WTC11 (cell line): ENCODE measurements around the gene MEGF11. TPM values are rescaled to one million over a fixed set of nuclear protein-coding genes. Genes with fewer than 3 reads are reported as not detected.

ENCODE experiments used
- ATAC-seq: fragments of 200-7000 bp; cut with Tn5 transposase; 2 replicates; pipeline ENCODE4 v1.10.0; 2021; ENCODE audit warnings: mild to moderate bottlenecking, moderate library complexity
- CTCF ChIA-PET: fragments of 300-600 bp; sonication (Branson Sonifier 250); formaldehyde crosslinking; loops from one replicate; lab custom pipeline; 2021; ENCODE audit warnings: antibody characterized with exemption; lab: Charles Lee
- POLR2A ChIA-PET: fragments of 350-600 bp; sonication (Branson Sonifier 250); formaldehyde crosslinking; loops from one replicate; lab custom pipeline; 2021; ENCODE audit warnings: antibody characterized with exemption; lab: Charles Lee
- DNase-seq: peaks from one replicate; pipeline ENCODE4 v3.0.0; 2021; ENCODE audit warnings: low spot score
- H3K27ac Mint-ChIP-seq: 2 replicates; pipeline ENCODE4 v1.8.0; 2021; ENCODE audit warnings: mixed read lengths
- H3K27me3 Mint-ChIP-seq: 2 replicates; pipeline ENCODE4 v1.8.0; 2021; ENCODE audit warnings: low read depth, mild to moderate bottlenecking, moderate library complexity, mixed read lengths
- H3K36me3 Mint-ChIP-seq: 2 replicates; pipeline ENCODE4 v1.8.0; 2021; ENCODE audit warnings: mixed read lengths
- H3K4me1 Mint-ChIP-seq: 2 replicates; pipeline ENCODE4 v1.8.0; 2022; ENCODE audit warnings: mixed read lengths
- H3K4me3 Mint-ChIP-seq: 2 replicates; pipeline ENCODE4 v1.8.0; 2021; ENCODE audit warnings: mild to moderate bottlenecking, moderate library complexity, mixed read lengths
- H3K9me3 Mint-ChIP-seq: 2 replicates; pipeline ENCODE4 v1.8.0; 2021; ENCODE audit warnings: mixed read lengths
- AR ChIP-seq: fragments of 250-450 bp; sonication (Bioruptor Pico); IDR thresholded peaks from 2 replicates; pipeline ENCODE4 v1.9.0; 2021; ENCODE audit warnings: mild to moderate bottlenecking
- ARID4B ChIP-seq: sonication (generic); formaldehyde crosslinking; IDR thresholded peaks from 2 replicates; pipeline ENCODE4 v1.8.0; 2023; ENCODE audit warnings: missing genetic modification reagents, mild to moderate bottlenecking, borderline replicate concordance
- CREB1 ChIP-seq: sonication (generic); formaldehyde crosslinking; IDR thresholded peaks from 2 replicates; pipeline ENCODE4 v1.8.0; 2023; ENCODE audit warnings: mild to moderate bottlenecking, missing genetic modification reagents
- E2F1 ChIP-seq: sonication (generic); formaldehyde crosslinking; IDR thresholded peaks from 2 replicates; pipeline ENCODE4 v1.8.0; 2022; ENCODE audit warnings: mild to moderate bottlenecking, missing genetic modification reagents
- E2F5 ChIP-seq: sonication (generic); formaldehyde crosslinking; IDR thresholded peaks from 2 replicates; pipeline ENCODE4 v1.8.1; 2022; ENCODE audit warnings: mild to moderate bottlenecking, moderate library complexity, missing genetic modification reagents
- HMGA2 ChIP-seq: fragments of 250-450 bp; sonication (Bioruptor Pico); IDR thresholded peaks from 2 replicates; pipeline ENCODE4 v1.4.0; 2021; ENCODE audit warnings: mild to moderate bottlenecking, moderate library complexity
- JAZF1 ChIP-seq: fragments of 250-450 bp; sonication (Bioruptor Pico); IDR thresholded peaks from 2 replicates; pipeline ENCODE4 v1.9.0; 2021; ENCODE audit warnings: moderate library complexity, mild to moderate bottlenecking, inconsistent platforms
- MXD4 ChIP-seq: fragments of 250-450 bp; sonication (Bioruptor Pico); IDR thresholded peaks from 2 replicates; pipeline ENCODE4 v1.8.0; 2021; ENCODE audit warnings: mild to moderate bottlenecking, moderate library complexity, borderline replicate concordance
- NFE2L1 ChIP-seq: sonication (generic); formaldehyde crosslinking; IDR thresholded peaks from 2 replicates; pipeline ENCODE4 v1.8.1; 2023; ENCODE audit warnings: missing genetic modification reagents
- NR2C2 ChIP-seq: sonication (generic); formaldehyde crosslinking; IDR thresholded peaks from 2 replicates; pipeline ENCODE4 v1.8.0; 2022; ENCODE audit warnings: mild to moderate bottlenecking, missing genetic modification reagents
- PRDM15 ChIP-seq: sonication (generic); formaldehyde crosslinking; IDR thresholded peaks from 2 replicates; pipeline ENCODE4 v1.8.0; 2022; ENCODE audit warnings: missing genetic modification reagents
- ZBTB21 ChIP-seq: sonication (generic); formaldehyde crosslinking; IDR thresholded peaks from 2 replicates; pipeline ENCODE4 v1.8.1; 2023; ENCODE audit warnings: mild to moderate bottlenecking, missing genetic modification reagents, borderline replicate concordance
- ZBTB43 ChIP-seq: sonication (generic); formaldehyde crosslinking; IDR thresholded peaks from 2 replicates; pipeline ENCODE4 v1.8.1; 2023; ENCODE audit warnings: mild to moderate bottlenecking, missing genetic modification reagents
- ZMAT4 ChIP-seq: fragments of 250-450 bp; sonication (Bioruptor Pico); IDR thresholded peaks from 2 replicates; pipeline ENCODE4 v1.9.0; 2021; ENCODE audit warnings: mild to moderate bottlenecking
- total RNA-seq: library from RNA; stranded (reverse); gene quantifications from 3 replicates; pipeline ENCODE4 v1.2.3, GENCODE V29; 2021

Gene MEGF11
- total RNA-seq, 1 experiment from 2014 or later = 3.3 TPM

- TF ChIP-seq JAZF1 (CRISPR knock-in tag) (no peak), PRDM15 (no peak), NFE2L1 (CRISPR knock-in tag) (no peak), CREB1 (CRISPR knock-in tag) (no peak), AR (CRISPR knock-in tag) (no peak), E2F5 (CRISPR knock-in tag) (no peak), ZBTB43 (no peak), MXD4 (CRISPR knock-in tag) (no peak), E2F1 (CRISPR knock-in tag) (no peak), ARID4B (CRISPR knock-in tag) (no peak), ZMAT4 (CRISPR knock-in tag) (no peak), ZBTB21 (CRISPR knock-in tag) (no peak), NR2C2 (CRISPR knock-in tag) (no peak), HMGA2 (CRISPR knock-in tag) (no peak)
- peaks cover 61% of the 10 kb centered on the region for H3K36me3 Mint-ChIP-seq
- ATAC-seq (no peak), DNase-seq (no peak)
- H3K4me3 Mint-ChIP-seq = no peak overlapping the region
- no peaks in the 10 kb centered on the region for H3K27me3 Mint-ChIP-seq
- no peaks in the 10 kb centered on the region for H3K9me3 Mint-ChIP-seq
- no peak overlapping the region for H3K27ac Mint-ChIP-seq
- CTCF ChIA-PET = no interaction called here
- peaks cover 21% of the 10 kb centered on the region for H3K4me1 Mint-ChIP-seq
- POLR2A ChIA-PET = no interaction called here
Observed at GRCh38 chr15:65885668-65886218, 367.8 kb downstream of the MEGF11 start.
